ENCODE data around the gene ASNSD1.
"Not testable (repeated sequence)": the region's sequence is repeated elsewhere in the genome, so short reads cannot be mapped to it uniquely, and the experiment has no call there.

Gene ASNSD1

GRCh38 chr2:189648846-189649509 is 12.3 kb upstream of the ASNSD1 start:
- DNase-seq, result no peak

- DNase-seq, result no peak
Observed at GRCh38 chr2:189651284-189651683, 10.0 kb upstream of the ASNSD1 start.

- not testable (repeated sequence) for DNase-seq
Observed at GRCh38 chr2:189653464-189653863, 7.8 kb upstream of the ASNSD1 start.

GRCh38 chr2:189654641-189655040 is 6.6 kb upstream of the ASNSD1 start:
- DNase-seq, result no peak

GRCh38 chr2:189657867-189658266 is 3.4 kb upstream of the ASNSD1 start:
- DNase-seq, result peak in 2 of 5 donors; percentile 33 to 92

- peak in 1 of 5 donors; percentile 61 for DNase-seq
Observed at GRCh38 chr2:189658306-189659212, 2.7 kb upstream of the ASNSD1 start.

- no peak for DNase-seq
Observed at GRCh38 chr2:189659734-189660133, 1.5 kb upstream of the ASNSD1 start.

GRCh38 chr2:189660803-189661147 is 484 bp upstream of the ASNSD1 start:
- DNase-seq, result no peak

- peak in 2 of 5 donors; percentile 5 to 8 for DNase-seq
Observed at GRCh38 chr2:189661957-189662321, 680 bp downstream of the ASNSD1 start.

GRCh38 chr2:189662669-189663226 is 1.5 kb downstream of the ASNSD1 start:
- DNase-seq, result no peak

GRCh38 chr2:189663319-189663718 is 2.1 kb downstream of the ASNSD1 start:
- not testable (repeated sequence) for DNase-seq

- no peak for DNase-seq
Observed at GRCh38 chr2:189669913-189670312, 8.7 kb downstream of the ASNSD1 start.

GRCh38 chr2:189673661-189674373 is 12.6 kb downstream of the ASNSD1 start:
- DNase-seq, result no peak

- peak; percentile 68 to 85 (median 72) for DNase-seq
Observed at GRCh38 chr2:189674374-189675112, 13.3 kb downstream of the ASNSD1 start, which contains the start of gene ANKAR. TSS of gene ANKAR (plus strand) at chr2:189674670. CDS start at chr2:189676491, 1,821 bp downstream.

GRCh38 chr2:189676471-189676870 is 15.2 kb downstream of the ASNSD1 start:
- DNase-seq, result no peak

GRCh38 chr2:189679226-189679625 is 18.0 kb downstream of the ASNSD1 start:
- no peak for DNase-seq

GRCh38 chr2:189681203-189681602 is 19.9 kb downstream of the ASNSD1 start:
- DNase-seq, result no peak

- DNase-seq, result no peak
Observed at GRCh38 chr2:189681903-189682302, 20.6 kb downstream of the ASNSD1 start.

GRCh38 chr2:189683348-189683747 is 22.1 kb downstream of the ASNSD1 start:
- DNase-seq, result no peak

- no peak for DNase-seq
Observed at GRCh38 chr2:189684811-189685210, 23.6 kb downstream of the ASNSD1 start.

GRCh38 chr2:189685540-189686229 is 24.4 kb downstream of the ASNSD1 start:
- DNase-seq, result no peak

GRCh38 chr2:189687796-189688195 is 26.5 kb downstream of the ASNSD1 start:
- not testable (repeated sequence) for DNase-seq
